ENCODE measurements around the gene ARHGAP21. TPM values are rescaled to one million over a fixed set of nuclear protein-coding genes. Genes with fewer than 3 reads are reported as not detected.
A peak's percentile ranks its signal among the peaks of the same experiment; 100 is the strongest.
"Not testable (repeated sequence)": the region's sequence is repeated elsewhere in the genome, so short reads cannot be mapped to it uniquely, and the experiment has no call there.

The ARHGAP21 gene
- total RNA-seq, 1 donor from 2014 or later, result 109 TPM

- DNase-seq (ENCODE audit: low read depth in 2 of 2), result peak in 1 of 2 donors; percentile 81
Observed at GRCh38 chr10:24685958-24686540, 37.6 kb downstream of the ARHGAP21 start.

GRCh38 chr10:24683554-24683953 is 40.1 kb downstream of the ARHGAP21 start:
- no peak for DNase-seq (ENCODE audit: low read depth in 2 of 2)

- DNase-seq (ENCODE audit: low read depth in 2 of 2), result peak in 1 of 2 donors; percentile 29
Observed at GRCh38 chr10:24681572-24682088, 42.1 kb downstream of the ARHGAP21 start.

- DNase-seq (ENCODE audit: low read depth in 2 of 2), result peak in 1 of 2 donors; percentile 36
Observed at GRCh38 chr10:24680647-24681524, 42.8 kb downstream of the ARHGAP21 start.

GRCh38 chr10:24678757-24679156 is 44.9 kb downstream of the ARHGAP21 start:
- no peak for DNase-seq (ENCODE audit: low read depth in 2 of 2)

GRCh38 chr10:24674892-24675632 is 48.6 kb downstream of the ARHGAP21 start:
- DNase-seq (ENCODE audit: low read depth in 2 of 2), result no peak

- no peak for DNase-seq (ENCODE audit: low read depth in 2 of 2)
Observed at GRCh38 chr10:24670964-24671670, 52.6 kb downstream of the ARHGAP21 start.

GRCh38 chr10:24669285-24669852 is 54.3 kb downstream of the ARHGAP21 start:
- no peak for DNase-seq (ENCODE audit: low read depth in 2 of 2)

GRCh38 chr10:24668247-24668646 is 55.4 kb downstream of the ARHGAP21 start:
- no peak for DNase-seq (ENCODE audit: low read depth in 2 of 2)

- DNase-seq (ENCODE audit: low read depth in 2 of 2), result no peak
Observed at GRCh38 chr10:24664991-24665390, 58.7 kb downstream of the ARHGAP21 start.

- DNase-seq (ENCODE audit: low read depth in 2 of 2), result no peak
Observed at GRCh38 chr10:24661376-24661775, 62.3 kb downstream of the ARHGAP21 start.

- DNase-seq (ENCODE audit: low read depth in 2 of 2), result not testable (repeated sequence)
Observed at GRCh38 chr10:24658319-24658718, 65.4 kb downstream of the ARHGAP21 start.

- DNase-seq (ENCODE audit: low read depth in 2 of 2), result not testable (repeated sequence)
Observed at GRCh38 chr10:24656326-24656725, 67.4 kb downstream of the ARHGAP21 start.

GRCh38 chr10:24652381-24652957 is 71.2 kb downstream of the ARHGAP21 start:
- DNase-seq (ENCODE audit: low read depth in 2 of 2), result no peak

- no peak for DNase-seq (ENCODE audit: low read depth in 2 of 2)
Observed at GRCh38 chr10:24651923-24652322, 71.8 kb downstream of the ARHGAP21 start.

- no peak for DNase-seq (ENCODE audit: low read depth in 2 of 2)
Observed at GRCh38 chr10:24650669-24651391, 72.9 kb downstream of the ARHGAP21 start.

GRCh38 chr10:24645784-24646183 is 77.9 kb downstream of the ARHGAP21 start:
- peak; percentile 45 to 86 for DNase-seq (ENCODE audit: low read depth in 2 of 2)

GRCh38 chr10:24645022-24645421 is 78.7 kb downstream of the ARHGAP21 start:
- no peak for DNase-seq (ENCODE audit: low read depth in 2 of 2)

GRCh38 chr10:24643679-24644209 is 79.9 kb downstream of the ARHGAP21 start:
- no peak for DNase-seq (ENCODE audit: low read depth in 2 of 2)
